ENCODE data around the gene ARHGEF12.
"Not testable (repeated sequence)": the region's sequence is repeated elsewhere in the genome, so short reads cannot be mapped to it uniquely, and the experiment has no call there.

ARHGEF12 gene

DNA sequence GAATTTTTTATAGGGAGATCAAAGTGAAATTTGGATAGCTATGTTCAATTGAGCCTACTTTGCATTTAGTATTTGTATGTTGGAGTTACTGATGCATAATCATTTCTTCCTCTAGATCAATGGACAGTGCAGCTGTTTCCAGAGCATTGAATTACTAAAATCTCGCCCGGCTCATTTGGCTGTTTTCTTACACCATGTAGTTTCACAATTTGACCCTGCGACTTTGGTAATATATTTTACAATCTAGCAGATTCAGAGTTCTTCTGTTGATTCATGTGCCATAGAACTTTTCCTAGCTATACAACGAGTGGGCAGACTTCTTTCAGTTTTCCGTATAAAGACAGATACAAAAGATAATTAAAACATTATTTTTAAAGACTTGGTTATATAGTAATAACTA, 105.4 kb downstream of the ARHGEF12 start:
- DNase-seq, result no peak

DNA sequence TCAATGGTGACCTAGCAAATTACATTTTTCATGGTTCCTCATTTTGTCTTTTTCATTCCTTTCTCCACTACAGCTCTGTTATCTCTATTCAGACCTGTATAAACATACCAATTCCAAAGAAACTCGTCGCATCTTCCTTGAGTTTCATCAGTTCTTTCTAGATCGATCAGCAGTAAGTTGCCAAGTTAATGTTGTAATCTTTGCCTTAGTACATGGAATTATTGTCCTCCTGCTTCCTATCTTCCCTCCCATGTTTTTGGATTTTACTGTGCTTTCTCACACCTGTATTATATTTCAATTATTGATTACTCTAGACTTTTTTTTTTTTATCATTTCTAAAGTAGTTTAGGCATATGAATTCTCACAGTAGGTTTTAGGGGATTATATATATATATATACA, 105.8 kb downstream of the ARHGEF12 start:
- no peak for DNase-seq

DNA sequence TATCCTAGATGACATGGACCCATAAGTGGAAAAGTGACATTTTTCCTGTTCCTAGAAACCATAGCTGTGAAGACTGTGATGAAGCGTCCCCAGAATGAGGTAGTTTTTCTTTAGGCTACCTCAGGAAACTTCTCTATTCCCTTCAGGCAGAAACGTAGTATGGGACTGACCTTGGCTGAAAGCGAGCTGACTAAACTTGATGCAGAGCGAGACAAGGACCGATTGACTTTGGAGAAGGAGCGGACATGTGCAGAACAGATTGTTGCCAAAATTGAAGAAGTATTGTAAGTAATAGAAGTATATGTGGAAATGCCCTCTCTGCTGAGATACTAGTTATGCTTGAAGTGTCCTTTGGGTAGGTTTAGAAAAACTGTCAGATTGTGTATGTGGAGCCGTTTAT, 110.6 kb downstream of the ARHGEF12 start:
- DNase-seq, result no peak

- DNase-seq, result no peak
These were observed 112.0 kb downstream of the ARHGEF12 start for GRCh38 chr11:120448240-120448639.

DNA sequence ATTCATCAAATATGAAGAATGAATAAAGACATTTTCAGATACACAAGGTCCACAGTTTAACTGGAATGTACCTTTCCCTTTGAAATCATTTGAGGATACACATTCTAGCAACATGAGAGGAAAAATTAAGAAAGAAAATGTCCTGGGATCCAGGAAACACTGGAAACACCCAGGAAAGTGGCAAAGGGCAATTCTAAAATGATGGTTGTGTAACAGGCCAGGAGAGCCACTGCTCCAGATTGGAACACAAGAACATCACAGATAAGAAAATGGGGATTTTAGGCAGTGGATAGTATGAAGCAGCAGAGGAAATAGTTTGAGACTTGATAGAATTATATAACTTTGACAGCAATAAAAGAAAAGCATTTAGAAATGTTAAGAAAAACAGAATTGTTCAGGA, 119.3 kb downstream of the ARHGEF12 start:
- no peak for DNase-seq

DNA sequence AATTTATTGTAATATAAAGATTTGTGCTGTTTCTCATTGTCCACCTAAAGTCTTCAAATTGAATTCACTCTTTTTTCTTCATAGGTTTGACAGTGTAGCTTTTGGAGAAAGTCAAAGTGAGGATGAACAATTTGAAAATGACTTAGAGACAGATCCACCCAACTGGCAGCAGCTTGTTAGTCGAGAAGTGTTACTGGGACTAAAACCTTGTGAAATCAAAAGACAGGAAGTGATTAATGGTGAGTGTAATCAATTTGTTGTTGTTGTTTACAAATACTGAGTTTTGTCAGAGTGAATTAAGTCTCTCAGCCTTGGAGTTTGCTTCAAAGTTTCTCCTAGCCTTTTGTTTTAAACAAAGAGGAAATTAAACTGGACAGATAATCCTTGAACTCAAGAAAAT, 121.8 kb downstream of the ARHGEF12 start:
- DNase-seq, result no peak

DNA sequence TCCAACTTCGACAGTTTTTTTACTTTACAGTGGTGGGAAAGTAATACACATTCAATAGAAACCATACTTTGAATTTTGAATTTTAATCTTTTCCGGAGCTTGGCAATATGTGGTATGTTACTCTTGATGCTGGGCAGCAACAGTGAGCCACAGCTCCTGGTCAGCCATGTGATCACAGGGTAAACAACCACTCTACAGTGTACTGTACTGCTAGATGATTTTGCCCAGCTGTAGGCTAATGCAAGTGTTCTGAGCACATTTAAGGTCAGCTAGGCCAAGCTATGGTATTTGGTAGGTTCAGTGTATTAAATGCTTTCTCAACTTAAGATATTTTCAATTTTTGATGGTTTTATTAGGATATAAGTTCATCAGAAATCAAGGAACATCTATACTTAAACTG, 126.6 kb downstream of the ARHGEF12 start:
- DNase-seq, result no peak

GRCh38 chr11:120465921-120466534, 129.8 kb downstream of the ARHGEF12 start:
- no peak for DNase-seq

DNA sequence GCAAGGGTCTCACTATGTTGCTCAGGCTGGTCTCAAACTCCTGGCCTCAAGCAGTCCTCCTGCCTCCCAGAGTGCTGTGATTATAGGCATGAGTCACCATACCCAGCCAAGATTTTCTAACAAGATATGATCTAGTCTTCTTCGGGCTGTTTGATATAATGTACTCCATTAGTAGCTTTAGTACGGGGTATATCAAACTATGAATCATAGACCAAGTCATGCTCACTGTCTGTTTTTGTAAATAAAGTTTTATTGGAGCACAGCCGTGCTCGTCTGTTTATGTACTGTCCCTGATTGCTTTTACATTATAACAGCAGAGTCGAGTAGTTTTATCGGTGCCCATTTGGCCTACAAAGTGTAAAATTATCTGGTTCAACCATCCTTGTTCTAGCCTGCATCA, 131.4 kb downstream of the ARHGEF12 start:
- no peak for DNase-seq

GRCh38 chr11:120471131-120471530, 134.9 kb downstream of the ARHGEF12 start:
- DNase-seq, result no peak

DNA sequence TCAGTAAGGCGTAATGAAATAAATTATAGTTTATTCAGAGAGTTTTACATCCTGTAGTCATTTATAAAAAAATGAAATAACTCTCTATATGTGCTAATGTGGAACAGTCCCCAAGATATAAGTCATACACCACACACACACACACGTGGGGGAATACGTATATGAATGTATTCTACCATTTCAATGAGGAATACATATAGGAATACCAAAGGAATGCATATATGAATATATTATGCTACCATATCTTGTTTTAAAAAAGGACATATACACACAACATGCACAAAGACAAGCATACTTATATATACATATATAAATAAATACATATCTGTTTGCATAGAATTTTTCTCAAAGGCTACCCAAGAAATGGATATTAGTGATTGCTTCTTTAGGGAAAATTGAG, 135.8 kb downstream of the ARHGEF12 start:
- no peak for DNase-seq

- DNase-seq, result no peak
These were observed 137.3 kb downstream of the ARHGEF12 start for GRCh38 chr11:120473503-120473902.

DNA sequence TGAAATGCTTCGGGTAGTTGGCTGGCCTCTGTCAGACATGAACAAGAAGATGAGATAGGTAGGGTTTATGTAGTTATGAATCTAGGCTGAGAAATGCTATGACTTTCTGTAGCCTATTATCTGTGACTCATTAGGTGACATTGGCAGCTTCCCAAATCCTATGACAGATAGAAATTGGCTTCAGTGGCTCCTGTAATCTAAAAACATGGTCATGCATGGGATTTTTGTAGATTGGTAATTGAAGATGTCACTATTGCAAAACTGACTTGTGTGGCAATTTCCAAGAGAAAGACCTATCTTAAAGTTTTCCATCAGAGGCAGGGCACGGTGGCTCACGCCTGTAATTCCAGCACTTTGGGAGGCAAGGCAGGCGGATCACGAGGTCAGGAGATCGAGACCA, 145.9 kb downstream of the ARHGEF12 start:
- no peak for DNase-seq

GRCh38 chr11:120484722-120485121, 148.5 kb downstream of the ARHGEF12 start:
- DNase-seq, result no peak

DNA sequence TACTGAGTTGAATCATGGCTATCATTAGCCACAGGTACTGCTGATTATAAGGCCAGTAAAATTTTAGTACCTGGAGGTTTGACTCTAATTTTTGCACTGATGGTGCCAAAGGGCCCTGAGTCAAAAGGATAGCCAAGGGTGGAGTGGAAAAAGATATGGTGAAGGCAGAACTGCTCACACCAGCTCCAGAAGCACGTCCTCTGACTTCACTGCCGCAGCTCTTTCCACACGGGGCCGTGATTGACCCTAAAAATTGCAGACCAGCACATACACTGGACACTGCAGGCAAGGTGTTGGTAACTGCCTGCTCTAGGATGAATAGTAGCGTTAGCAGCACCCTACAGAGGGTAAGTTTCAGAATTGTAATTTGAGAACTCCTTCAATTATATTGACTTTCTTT, 149.9 kb downstream of the ARHGEF12 start:
- no peak for DNase-seq

GRCh38 chr11:120489799-120490198, 153.6 kb downstream of the ARHGEF12 start:
- DNase-seq, result no peak

DNA sequence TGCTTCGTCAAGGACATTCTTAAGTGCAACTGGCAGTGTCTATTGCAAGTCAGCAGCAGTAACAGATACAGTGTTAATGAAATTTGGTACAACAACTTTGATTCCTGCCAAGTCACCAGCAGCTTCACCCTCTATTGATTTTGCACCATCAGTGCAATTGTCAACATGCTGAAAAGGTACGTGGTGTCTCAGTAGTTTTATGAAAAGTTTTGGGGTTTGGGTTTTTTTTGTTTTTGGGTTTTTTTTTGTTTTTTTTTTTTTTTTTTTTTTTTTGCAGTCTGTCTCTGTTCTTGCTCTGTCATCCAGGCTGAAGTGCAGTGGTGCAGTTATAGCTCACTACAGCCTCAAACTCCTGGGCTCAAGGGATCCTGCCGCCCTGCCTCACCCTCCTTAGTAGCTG, 156.3 kb downstream of the ARHGEF12 start:
- DNase-seq, result no peak

DNA sequence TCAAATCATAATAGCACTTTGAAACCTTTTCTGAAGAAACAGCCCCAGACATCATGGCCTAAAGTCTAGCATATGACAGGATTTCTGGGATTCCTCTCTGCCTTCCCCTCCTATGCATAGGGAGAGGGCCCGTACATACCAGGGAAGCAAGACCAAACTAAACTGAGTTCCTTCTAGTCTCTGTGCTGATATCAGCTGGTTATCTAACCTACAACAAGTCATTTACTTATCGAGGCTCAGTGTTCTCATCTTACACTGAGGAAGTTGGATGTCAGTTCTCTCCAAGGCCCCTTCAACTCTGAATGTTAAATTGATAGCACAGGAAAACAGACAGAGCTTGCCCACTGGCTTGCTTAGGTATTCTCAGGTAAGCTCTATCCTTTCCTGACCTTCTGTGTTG, 158.4 kb downstream of the ARHGEF12 start:
- DNase-seq, result no peak

DNA sequence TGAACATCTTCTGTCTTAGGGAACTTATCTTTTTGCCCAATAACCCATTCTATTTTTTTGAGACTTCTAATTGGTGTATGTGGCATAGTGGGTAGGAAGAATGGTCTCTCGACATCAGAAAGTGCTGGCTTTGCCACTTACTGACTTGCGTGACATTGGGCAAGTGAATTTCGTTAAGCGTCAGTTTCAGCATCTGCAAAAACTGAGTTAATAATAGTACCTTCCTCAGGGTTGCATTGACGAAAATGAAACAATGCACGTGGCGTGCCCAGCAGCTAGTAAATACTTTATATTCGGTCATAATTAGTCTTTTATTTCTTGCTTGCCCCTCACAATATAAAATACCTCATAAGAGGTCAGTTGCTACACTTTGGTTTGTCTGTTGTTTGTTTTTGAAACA, 162.9 kb downstream of the ARHGEF12 start:
- no peak for DNase-seq

DNA sequence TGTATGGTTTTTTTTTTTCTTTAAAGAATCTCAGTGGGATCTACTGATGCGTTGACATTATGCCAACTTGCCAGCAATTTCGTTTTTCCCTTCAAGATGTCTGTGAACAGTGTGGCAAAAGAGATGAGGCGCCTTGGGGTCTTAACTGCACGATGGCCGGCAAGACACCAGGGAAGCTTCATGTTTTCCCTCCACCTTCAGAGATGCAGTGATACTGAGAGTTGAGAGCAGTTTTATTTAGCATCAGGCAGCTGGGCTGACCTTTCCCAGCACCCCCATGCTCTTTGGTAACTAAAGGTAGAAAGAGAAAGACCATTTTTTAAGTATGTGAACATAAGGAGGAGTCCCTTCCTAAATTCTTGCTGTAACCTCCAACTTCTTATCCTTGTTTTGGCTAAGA, 163.6 kb downstream of the ARHGEF12 start:
- DNase-seq, result no peak

GRCh38 chr11:120500414-120501071, 164.3 kb downstream of the ARHGEF12 start:
- DNase-seq, result no peak

GRCh38 chr11:120501440-120501839, 165.2 kb downstream of the ARHGEF12 start:
- no peak for DNase-seq

DNA sequence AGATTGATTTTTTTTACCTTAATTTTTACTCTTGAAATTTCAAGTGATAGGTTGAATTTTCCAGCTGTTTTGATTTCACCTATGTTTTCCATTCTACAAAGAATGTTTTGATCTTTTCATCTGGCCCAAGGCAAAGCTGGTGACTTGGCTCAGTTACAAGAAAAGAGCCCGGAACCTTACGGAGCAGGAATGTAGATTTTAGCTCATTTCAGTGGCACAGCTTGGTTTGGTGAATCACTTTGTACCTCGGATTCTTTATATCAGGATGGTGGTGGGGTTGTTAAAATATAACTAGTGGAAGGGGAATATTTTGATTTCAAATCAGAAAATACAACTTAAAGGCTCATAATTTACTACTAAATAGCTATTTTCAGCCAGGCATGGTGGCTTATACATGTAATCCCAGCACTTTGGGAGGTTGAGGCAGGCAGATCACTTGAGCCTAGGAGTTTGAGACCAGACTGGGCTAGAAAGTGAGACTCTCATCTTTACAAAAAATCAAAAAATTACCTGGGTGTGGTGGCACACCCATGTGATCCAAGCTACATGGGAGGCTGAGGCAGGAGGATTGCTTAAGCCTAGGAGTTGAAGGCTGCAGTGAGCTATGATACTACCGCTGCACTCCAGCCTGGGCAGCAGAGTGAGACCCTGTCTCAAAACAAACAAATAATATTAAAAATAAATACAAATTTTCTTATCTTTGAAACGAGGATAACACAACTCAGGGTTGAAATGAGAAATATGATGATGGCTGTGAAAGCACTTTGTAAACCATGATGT, 166.0 kb downstream of the ARHGEF12 start:
- DNase-seq, result no peak

DNA sequence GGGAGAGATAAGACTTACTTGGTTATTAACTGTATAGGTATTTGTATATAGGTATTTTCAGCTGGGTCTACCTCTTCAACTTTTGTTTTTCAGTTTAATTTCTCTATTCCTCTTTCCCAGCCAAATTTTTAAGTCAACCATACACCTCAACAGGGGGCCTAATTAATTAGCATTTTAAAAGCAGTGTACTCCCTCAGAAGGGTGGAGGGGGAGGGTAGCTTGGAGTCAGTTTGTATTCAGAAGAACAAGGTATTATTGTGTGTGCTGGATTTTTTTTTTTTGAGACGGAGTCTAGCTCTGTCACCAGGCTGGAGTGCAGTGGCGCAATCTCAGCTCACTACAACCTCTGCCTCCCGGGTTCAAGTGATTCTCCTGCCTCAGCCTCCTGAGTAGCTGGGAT, 167.3 kb downstream of the ARHGEF12 start:
- DNase-seq, result not testable (repeated sequence)
